Measurements from ENCODE around the gene SDC3.

DNA sequence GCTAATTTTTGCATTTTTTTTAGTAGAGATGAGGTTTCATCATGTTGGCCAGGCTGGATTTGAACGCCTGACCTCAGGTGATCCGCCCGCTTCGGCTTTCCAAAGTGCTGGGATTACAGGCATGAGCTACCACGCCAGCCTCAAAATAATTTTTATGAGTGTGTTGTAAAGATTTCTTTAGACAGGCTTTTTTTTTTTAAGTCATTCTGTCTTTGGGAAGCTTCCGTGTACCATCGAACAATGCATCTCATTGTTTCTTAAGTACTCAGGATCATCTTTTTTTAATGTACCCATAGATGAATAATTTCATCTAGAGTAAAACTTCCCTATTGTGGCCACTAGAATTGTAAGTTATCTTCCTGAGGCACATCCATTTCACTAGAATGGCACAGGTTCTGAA, 19.6 kb upstream of the SDC3 start:
- TF ChIP-seq, protein P1, sequence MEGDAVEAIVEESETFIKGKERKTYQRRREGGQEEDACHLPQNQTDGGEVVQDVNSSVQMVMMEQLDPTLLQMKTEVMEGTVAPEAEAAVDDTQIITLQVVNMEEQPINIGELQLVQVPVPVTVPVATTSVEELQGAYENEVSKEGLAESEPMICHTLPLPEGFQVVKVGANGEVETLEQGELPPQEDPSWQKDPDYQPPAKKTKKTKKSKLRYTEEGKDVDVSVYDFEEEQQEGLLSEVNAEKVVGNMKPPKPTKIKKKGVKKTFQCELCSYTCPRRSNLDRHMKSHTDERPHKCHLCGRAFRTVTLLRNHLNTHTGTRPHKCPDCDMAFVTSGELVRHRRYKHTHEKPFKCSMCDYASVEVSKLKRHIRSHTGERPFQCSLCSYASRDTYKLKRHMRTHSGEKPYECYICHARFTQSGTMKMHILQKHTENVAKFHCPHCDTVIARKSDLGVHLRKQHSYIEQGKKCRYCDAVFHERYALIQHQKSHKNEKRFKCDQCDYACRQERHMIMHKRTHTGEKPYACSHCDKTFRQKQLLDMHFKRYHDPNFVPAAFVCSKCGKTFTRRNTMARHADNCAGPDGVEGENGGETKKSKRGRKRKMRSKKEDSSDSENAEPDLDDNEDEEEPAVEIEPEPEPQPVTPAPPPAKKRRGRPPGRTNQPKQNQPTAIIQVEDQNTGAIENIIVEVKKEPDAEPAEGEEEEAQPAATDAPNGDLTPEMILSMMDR (IDR thresholded peaks at IDR 0.05): no peak
- no peak for TF ChIP-seq POLR2A (IDR thresholded peaks at IDR 0.05)
